ENCODE data around the gene HNRNPD. TPM values are rescaled to one million over a fixed set of nuclear protein-coding genes. Genes with fewer than 3 reads are reported as not detected.

The HNRNPD gene
- polyA plus RNA-seq, 2 of the 4 experiments (the other 2 are of a cell fraction), result 125 to 434 TPM

DNA sequence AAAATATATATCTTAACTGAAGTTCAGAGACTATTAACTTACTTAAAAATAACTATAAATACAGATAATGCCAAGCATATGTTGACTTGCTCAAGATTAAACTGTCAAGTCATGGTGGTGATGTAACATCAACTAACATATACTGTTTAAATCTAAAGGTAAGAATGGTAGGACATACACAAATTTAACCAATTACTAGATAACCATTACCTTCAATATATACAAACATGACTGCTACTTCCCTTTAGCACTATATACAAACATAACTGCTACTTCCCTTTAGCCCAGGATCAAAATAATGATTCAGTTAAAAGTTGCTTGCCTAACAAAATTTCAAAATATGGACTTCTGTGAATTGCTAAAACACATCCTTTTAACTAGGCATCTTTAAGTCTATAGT lies 14.9 kb downstream of the HNRNPD start:
- CTCF ChIA-PET, result no interaction called here

DNA sequence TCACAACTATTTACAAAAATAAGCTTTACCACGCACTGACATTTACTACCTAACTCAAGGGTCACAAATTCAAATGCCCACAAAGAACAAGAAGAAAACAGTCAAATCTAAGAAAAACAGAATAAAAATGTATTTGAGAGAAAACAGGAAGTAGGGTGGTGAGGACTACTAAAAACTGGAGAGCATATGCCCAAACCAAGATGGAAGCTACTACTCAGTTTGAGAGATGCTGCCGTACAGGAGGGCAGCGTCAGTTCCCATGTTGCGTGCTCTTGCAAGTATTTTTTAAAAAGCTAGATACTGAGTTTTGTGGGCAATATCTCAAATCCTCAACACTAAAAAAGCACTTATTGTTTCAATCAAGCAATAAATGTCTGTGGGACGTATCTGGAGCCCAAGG lies 16.2 kb downstream of the HNRNPD start:
- H3K4me3 ChIP-seq, result no peak overlapping the region
- ATAC-seq (no peak), FAIRE-seq (no peak), DNase-seq (ENCODE audit: low read depth in 1 of 2, low spot score in 1 of 2) (no peak)
- peaks cover 28% of the 10 kb centered on the region for H3K4me1 ChIP-seq
- CTCF ChIA-PET, result interaction anchor here (2.4 kb wide), 1 partner anchor 72 kb away, joined by 6 read pairs; no protein-coding TSS in a partner anchor
- POLR2A ChIA-PET, result no interaction called here
- no peak overlapping the region for H3K27ac ChIP-seq
- H3K4me2 ChIP-seq, result no peak overlapping the region
- 71% methylated on average over 5 of the region's 5 CpGs for WGBS (ENCODE audit: missing lambda C conversion rate)
- H3K9me3 ChIP-seq, result no peaks in the 10 kb centered on the region
- TF ChIP-seq SMC3 (IDR thresholded peaks at IDR 0.05), result no peak
- no peak for TF ChIP-seq NFE2L2 (conservative IDR thresholded peaks at IDR 0.05; ENCODE audit: low read length)
- no peak for TF ChIP-seq EHF (CRISPR knock-in tag; IDR thresholded peaks at IDR 0.05)
- TF ChIP-seq MAZ (IDR thresholded peaks at IDR 0.05; ENCODE audit: borderline replicate concordance, low read depth, low read length), result no peak

More for the DNA sequence above, 14.9 kb downstream of the HNRNPD start:
- no peak for ATAC-seq
- FAIRE-seq, result no peak
- Histone ChIP-seq H3K4me3 (no peak overlapping the region), H3K4me2 (no peak overlapping the region), H3K9me3 (no peaks in the 10 kb centered on the region), H3K27ac (no peak overlapping the region), H3K4me1 (peaks cover 17% of the 10 kb centered on the region; the same call in 2 of the 3 replicates)
- TF ChIP-seq HOXA7 (CRISPR knock-in tag; IDR thresholded peaks at IDR 0.05) (no peak), SMC3 (IDR thresholded peaks at IDR 0.05) (no peak), NFE2L2 (conservative IDR thresholded peaks at IDR 0.05; ENCODE audit: low read length) (0 out of 2 replicates have a peak, but pooled peaks have one; percentile 29), GATA3 (IDR thresholded peaks at IDR 0.05; ENCODE audit: borderline replicate concordance) (no peak), CEBPB (IDR thresholded peaks at IDR 0.05) (no peak), MAFK (IDR thresholded peaks at IDR 0.05; ENCODE audit: partially characterized antibody) (peak; percentile 30), JUNB (IDR thresholded peaks at IDR 0.05) (no peak)
- no peak for DNase-seq (ENCODE audit: low read depth in 1 of 2, low spot score in 1 of 2)
- POLR2A ChIA-PET, result no interaction called here

DNA sequence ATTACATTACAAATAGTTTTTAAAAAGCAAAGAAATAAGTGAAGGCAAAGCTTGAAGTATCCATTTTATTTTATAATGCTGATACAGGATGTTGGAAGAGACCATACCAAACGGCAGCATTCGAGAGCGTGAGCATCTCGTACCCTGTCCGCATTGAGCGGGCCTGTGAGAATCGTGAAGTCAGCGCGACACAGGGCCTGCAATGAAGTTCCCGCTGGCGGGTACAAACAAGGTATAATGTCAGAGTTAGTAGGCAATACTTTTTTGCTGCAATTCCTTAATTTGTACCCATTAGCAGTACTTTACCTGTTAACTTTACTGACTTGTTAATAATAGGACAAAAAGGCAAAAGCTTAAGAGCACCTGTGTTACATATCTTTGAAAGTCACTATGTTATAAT lies 19.0 kb downstream of the HNRNPD start:
- POLR2A ChIA-PET, result no interaction called here
- TF ChIP-seq KDM5A (IDR thresholded peaks at IDR 0.05), result no peak
- no peak for TF ChIP-seq HOXB5 (CRISPR knock-in tag; IDR thresholded peaks at IDR 0.05)
- no peak for TF ChIP-seq ESRRA (IDR thresholded peaks at IDR 0.05; ENCODE audit: borderline replicate concordance, low read length)

DNA sequence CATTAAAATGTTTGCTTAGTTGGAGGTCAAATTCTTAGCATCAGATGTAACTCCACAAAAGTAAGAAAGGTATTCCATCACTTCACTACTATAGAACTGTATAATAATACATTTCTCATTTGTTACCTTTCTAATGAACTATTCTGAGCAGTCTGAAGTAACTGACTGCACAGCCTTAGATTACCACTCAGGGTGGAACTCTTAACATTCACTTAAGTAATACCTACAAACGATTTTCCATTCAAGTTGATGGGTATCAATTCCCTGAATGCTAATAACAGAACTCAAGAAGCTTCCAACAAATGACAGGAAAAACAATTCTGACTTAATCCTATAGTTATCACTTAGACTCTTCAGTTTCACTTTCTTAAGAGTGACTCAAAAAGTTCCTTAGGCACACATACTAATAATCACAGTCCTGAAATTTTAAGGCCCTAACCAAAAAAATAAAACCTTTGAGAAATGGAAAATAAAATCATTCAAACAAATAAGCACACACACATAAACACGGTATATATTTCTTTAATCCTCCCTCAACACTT lies 20.9 kb downstream of the HNRNPD start:
- H3K4me2 ChIP-seq, result peak overlapping the region; percentile 21; the same call in 1 of the 3 replicates
- no peaks in the 10 kb centered on the region for H3K9me3 ChIP-seq
- FAIRE-seq (no peak), DNase-seq (ENCODE audit: low read depth in 1 of 2, low spot score in 1 of 2) (no peak), ATAC-seq (no peak)
- no peak for TF ChIP-seq CHD2 (IDR thresholded peaks at IDR 0.05; ENCODE audit: low read length, partially characterized antibody)
- TF ChIP-seq CBX8 (IDR thresholded peaks at IDR 0.05), result no peak
- 53% methylated on average over 2 of the region's 2 CpGs for WGBS (ENCODE audit: missing lambda C conversion rate)
- ChIA-PET POLR2A (no interaction called here), CTCF (no interaction called here)
- peak overlapping the region in 1 of 2 experiments; percentile 71; a peak in 2 of 6 replicates for H3K27ac ChIP-seq
- H3K4me1 ChIP-seq, result peaks cover 19% of the 10 kb centered on the region
- H3K4me3 ChIP-seq, result no peak overlapping the region

More for the DNA sequence above, 19.0 kb downstream of the HNRNPD start:
- ATAC-seq (no peak), DNase-seq (ENCODE audit: low read depth in 1 of 2, low spot score in 1 of 2) (no peak), FAIRE-seq (no peak)
- Histone ChIP-seq H3K4me2 (no peak overlapping the region), H3K4me3 (no peak overlapping the region), H3K4me1 (peaks cover 25% of the 10 kb centered on the region), H3K9me3 (no peaks in the 10 kb centered on the region), H3K27ac (no peak overlapping the region)
- WGBS (ENCODE audit: missing lambda C conversion rate), result 90% methylated on average over 11 of the region's 11 CpGs
- CTCF ChIA-PET, result interaction anchor here (1.1 to 1.2 kb wide), 2 partner anchors 12 to 906 kb away, joined by 3 read pairs; no protein-coding TSS in a partner anchor

DNA sequence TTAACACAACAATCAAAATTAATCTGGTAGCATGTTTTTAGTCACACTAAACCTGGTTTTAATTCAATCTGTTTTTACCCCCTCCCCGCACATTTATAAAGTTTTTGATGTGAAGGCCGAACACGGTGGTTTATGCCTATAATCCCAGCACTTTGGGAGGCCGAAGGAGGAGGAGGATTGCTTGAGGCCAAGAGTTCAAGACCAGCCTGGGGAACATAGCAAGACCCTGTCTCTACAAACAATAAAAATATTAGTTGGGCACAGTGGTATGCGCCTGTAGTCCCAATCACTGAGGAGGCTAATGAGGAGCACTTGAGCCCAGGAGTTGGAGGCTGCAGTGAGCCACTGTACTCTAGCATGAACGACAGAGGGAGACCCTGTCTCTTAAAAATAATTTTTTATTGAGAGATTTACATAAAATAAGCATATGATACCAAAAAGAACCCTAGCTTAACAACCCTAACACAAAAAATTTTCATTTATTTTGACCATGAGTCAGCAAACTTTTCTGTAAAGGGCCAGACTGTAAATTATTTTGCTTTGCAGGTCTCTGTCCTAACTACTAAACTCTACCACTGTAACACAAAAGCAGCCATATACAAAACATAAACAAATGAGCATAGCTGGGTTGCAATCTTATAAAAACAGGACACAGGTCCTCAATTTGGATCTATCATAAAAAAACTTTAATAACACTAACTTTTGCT lies 21.5 kb downstream of the HNRNPD start:
- no peak for DNase-seq (ENCODE audit: low read depth in 1 of 2, low spot score in 1 of 2)
- no peak overlapping the region for H3K4me3 ChIP-seq
- POLR2A ChIA-PET, result no interaction called here
- H3K27ac ChIP-seq, result peak overlapping the region; percentile 22 to 71; a peak in 4 of 6 replicates
- FAIRE-seq, result no peak
- WGBS (ENCODE audit: missing lambda C conversion rate), result 91% methylated on average over 6 of the region's 6 CpGs
- H3K9me3 ChIP-seq, result no peaks in the 10 kb centered on the region
- peaks cover 19% of the 10 kb centered on the region for H3K4me1 ChIP-seq
- TF ChIP-seq JUNB (IDR thresholded peaks at IDR 0.05) (no peak), ZC3H11A (IDR thresholded peaks at IDR 0.05) (no peak), FOSB (CRISPR knock-in tag; IDR thresholded peaks at IDR 0.05) (no peak), MAFK (IDR thresholded peaks at IDR 0.05; ENCODE audit: partially characterized antibody) (peak; percentile 62), HOXA7 (CRISPR knock-in tag; IDR thresholded peaks at IDR 0.05) (0 out of 2 replicates have a peak, but pooled peaks have one; percentile 24)
- TF ChIP-seq, protein P1, sequence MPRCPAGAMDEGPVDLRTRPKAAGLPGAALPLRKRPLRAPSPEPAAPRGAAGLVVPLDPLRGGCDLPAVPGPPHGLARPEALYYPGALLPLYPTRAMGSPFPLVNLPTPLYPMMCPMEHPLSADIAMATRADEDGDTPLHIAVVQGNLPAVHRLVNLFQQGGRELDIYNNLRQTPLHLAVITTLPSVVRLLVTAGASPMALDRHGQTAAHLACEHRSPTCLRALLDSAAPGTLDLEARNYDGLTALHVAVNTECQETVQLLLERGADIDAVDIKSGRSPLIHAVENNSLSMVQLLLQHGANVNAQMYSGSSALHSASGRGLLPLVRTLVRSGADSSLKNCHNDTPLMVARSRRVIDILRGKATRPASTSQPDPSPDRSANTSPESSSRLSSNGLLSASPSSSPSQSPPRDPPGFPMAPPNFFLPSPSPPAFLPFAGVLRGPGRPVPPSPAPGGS (IDR thresholded peaks at IDR 0.05), result no peak
- TF ChIP-seq, protein P2, sequence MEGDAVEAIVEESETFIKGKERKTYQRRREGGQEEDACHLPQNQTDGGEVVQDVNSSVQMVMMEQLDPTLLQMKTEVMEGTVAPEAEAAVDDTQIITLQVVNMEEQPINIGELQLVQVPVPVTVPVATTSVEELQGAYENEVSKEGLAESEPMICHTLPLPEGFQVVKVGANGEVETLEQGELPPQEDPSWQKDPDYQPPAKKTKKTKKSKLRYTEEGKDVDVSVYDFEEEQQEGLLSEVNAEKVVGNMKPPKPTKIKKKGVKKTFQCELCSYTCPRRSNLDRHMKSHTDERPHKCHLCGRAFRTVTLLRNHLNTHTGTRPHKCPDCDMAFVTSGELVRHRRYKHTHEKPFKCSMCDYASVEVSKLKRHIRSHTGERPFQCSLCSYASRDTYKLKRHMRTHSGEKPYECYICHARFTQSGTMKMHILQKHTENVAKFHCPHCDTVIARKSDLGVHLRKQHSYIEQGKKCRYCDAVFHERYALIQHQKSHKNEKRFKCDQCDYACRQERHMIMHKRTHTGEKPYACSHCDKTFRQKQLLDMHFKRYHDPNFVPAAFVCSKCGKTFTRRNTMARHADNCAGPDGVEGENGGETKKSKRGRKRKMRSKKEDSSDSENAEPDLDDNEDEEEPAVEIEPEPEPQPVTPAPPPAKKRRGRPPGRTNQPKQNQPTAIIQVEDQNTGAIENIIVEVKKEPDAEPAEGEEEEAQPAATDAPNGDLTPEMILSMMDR (IDR thresholded peaks at IDR 0.05), result no peak
- ATAC-seq, result no peak
- CTCF ChIA-PET, result interaction anchor here (1.0 kb wide), 1 partner anchor 8 kb away, joined by 3 read pairs; no protein-coding TSS in a partner anchor
- H3K4me2 ChIP-seq, result no peak overlapping the region; the same call in 2 of the 3 replicates

All from A549 (cell line).